Measurements from ENCODE around the gene DHX35.

- TF ChIP-seq IRF2 (CRISPR knock-in tag; IDR thresholded peaks at IDR 0.05; ENCODE audit: borderline replicate concordance, low read depth), result no peak
- TF ChIP-seq SMAD4 (CRISPR knock-in tag; IDR thresholded peaks at IDR 0.05), result no peak
- no peak for TF ChIP-seq ZNF138 (CRISPR knock-in tag; conservative IDR thresholded peaks at IDR 0.05)
- TF ChIP-seq, protein P1, sequence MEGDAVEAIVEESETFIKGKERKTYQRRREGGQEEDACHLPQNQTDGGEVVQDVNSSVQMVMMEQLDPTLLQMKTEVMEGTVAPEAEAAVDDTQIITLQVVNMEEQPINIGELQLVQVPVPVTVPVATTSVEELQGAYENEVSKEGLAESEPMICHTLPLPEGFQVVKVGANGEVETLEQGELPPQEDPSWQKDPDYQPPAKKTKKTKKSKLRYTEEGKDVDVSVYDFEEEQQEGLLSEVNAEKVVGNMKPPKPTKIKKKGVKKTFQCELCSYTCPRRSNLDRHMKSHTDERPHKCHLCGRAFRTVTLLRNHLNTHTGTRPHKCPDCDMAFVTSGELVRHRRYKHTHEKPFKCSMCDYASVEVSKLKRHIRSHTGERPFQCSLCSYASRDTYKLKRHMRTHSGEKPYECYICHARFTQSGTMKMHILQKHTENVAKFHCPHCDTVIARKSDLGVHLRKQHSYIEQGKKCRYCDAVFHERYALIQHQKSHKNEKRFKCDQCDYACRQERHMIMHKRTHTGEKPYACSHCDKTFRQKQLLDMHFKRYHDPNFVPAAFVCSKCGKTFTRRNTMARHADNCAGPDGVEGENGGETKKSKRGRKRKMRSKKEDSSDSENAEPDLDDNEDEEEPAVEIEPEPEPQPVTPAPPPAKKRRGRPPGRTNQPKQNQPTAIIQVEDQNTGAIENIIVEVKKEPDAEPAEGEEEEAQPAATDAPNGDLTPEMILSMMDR (IDR thresholded peaks at IDR 0.05), result no peak
- TF ChIP-seq SP1 (CRISPR knock-in tag; conservative IDR thresholded peaks at IDR 0.05), result no peak
- TF ChIP-seq ARID4B (CRISPR knock-in tag; IDR thresholded peaks at IDR 0.05; ENCODE audit: borderline replicate concordance), result no peak
These were observed 95.0 kb downstream of the DHX35 start for GRCh38 chr20:39057143-39057542.
